GM19351 (cell line): ENCODE data around the gene TIMM21.

Source experiments
- ATAC-seq: cut with Tn5 transposase; IDR thresholded peaks from one replicate; pipeline ENCODE4 v1.9.1; 2021; ENCODE audit warnings: mild to moderate bottlenecking, moderate library complexity; ENCODE audit not compliant: unreplicated experiment

Gene TIMM21

GRCh38 chr18:74146756-74147155 is 1.6 kb upstream of the TIMM21 start:
- ATAC-seq, result no peak

GRCh38 chr18:74147491-74147778 is 888 bp upstream of the TIMM21 start:
- ATAC-seq, result no peak

GRCh38 chr18:74148543-74149070 is 284 bp downstream of the TIMM21 start:
- ATAC-seq, result peak; percentile 25

- ATAC-seq, result no peak
These were observed 1.6 kb downstream of the TIMM21 start for GRCh38 chr18:74149878-74150277.

- no peak for ATAC-seq
These were observed 3.9 kb downstream of the TIMM21 start for GRCh38 chr18:74152270-74152669.

GRCh38 chr18:74152857-74153256 is 4.5 kb downstream of the TIMM21 start:
- ATAC-seq, result no peak

GRCh38 chr18:74153377-74153776 is 5.1 kb downstream of the TIMM21 start:
- no peak for ATAC-seq

GRCh38 chr18:74153793-74154192 is 5.5 kb downstream of the TIMM21 start:
- ATAC-seq, result no peak

- no peak for ATAC-seq
These were observed 6.4 kb downstream of the TIMM21 start for GRCh38 chr18:74154716-74155115.

GRCh38 chr18:74155276-74155675 is 7.0 kb downstream of the TIMM21 start:
- no peak for ATAC-seq

- peak; percentile 84 for ATAC-seq
These were observed 14.8 kb downstream of the TIMM21 start for GRCh38 chr18:74163019-74163660.

GRCh38 chr18:74166386-74166785 is 18.1 kb downstream of the TIMM21 start:
- ATAC-seq, result no peak

- ATAC-seq, result peak; percentile 95
These were observed 23.7 kb downstream of the TIMM21 start for GRCh38 chr18:74171910-74172606.

- ATAC-seq, result no peak
These were observed 24.5 kb downstream of the TIMM21 start for GRCh38 chr18:74172697-74173433.

GRCh38 chr18:74173434-74173750 is 25.1 kb downstream of the TIMM21 start:
- no peak for ATAC-seq

- no peak for ATAC-seq
These were observed 27.3 kb downstream of the TIMM21 start for GRCh38 chr18:74175658-74176057.

- ATAC-seq, result no peak
These were observed 30.6 kb downstream of the TIMM21 start for GRCh38 chr18:74178884-74179283.

GRCh38 chr18:74179623-74180199 is 31.4 kb downstream of the TIMM21 start:
- ATAC-seq, result no peak

- no peak for ATAC-seq
These were observed 34.0 kb downstream of the TIMM21 start for GRCh38 chr18:74182335-74182734.

GRCh38 chr18:74183130-74183529 is 34.8 kb downstream of the TIMM21 start:
- ATAC-seq, result no peak

GRCh38 chr18:74184875-74185274 is 36.6 kb downstream of the TIMM21 start:
- no peak for ATAC-seq

GRCh38 chr18:74185860-74186259 is 37.5 kb downstream of the TIMM21 start:
- ATAC-seq, result no peak
